ENCODE measurements around the gene HIKESHI.

DNA sequence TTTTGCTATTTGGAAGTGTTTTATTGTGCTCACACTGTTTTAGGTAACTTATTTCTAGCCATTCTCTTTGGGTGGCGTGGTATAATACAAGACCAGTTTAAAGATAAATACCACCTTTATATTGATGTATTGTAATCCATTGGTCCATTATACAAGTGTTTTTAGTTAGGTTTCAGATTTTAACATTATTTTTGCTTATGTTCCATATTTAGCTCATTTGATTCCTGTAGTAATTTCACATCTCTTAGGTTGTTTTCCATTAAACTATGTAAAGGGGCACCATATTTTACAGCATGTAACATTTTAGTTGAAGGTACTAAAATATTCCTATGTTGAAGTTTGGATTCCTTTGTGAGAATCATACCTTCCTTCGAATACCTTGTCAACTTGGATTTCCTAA is 37.4 kb upstream of the HIKESHI start:
- TF ChIP-seq, protein P1, sequence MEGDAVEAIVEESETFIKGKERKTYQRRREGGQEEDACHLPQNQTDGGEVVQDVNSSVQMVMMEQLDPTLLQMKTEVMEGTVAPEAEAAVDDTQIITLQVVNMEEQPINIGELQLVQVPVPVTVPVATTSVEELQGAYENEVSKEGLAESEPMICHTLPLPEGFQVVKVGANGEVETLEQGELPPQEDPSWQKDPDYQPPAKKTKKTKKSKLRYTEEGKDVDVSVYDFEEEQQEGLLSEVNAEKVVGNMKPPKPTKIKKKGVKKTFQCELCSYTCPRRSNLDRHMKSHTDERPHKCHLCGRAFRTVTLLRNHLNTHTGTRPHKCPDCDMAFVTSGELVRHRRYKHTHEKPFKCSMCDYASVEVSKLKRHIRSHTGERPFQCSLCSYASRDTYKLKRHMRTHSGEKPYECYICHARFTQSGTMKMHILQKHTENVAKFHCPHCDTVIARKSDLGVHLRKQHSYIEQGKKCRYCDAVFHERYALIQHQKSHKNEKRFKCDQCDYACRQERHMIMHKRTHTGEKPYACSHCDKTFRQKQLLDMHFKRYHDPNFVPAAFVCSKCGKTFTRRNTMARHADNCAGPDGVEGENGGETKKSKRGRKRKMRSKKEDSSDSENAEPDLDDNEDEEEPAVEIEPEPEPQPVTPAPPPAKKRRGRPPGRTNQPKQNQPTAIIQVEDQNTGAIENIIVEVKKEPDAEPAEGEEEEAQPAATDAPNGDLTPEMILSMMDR (IDR thresholded peaks at IDR 0.05; ENCODE audit: borderline replicate concordance, extremely low read depth, low read length, poor library complexity, severe bottlenecking), result no peak
- no peak for TF ChIP-seq EZH2 (IDR thresholded peaks at IDR 0.05; ENCODE audit: borderline replicate concordance, low read depth, low read length, severe bottlenecking)

Measured in DND-41 (cell line).